GM19438 (cell line): ENCODE results near the gene ZC2HC1B.
"Not testable (repeated sequence)": the region's sequence is repeated elsewhere in the genome, so short reads cannot be mapped to it uniquely, and the experiment has no call there.

Experiments used
- ATAC-seq: cut with Tn5 transposase; IDR thresholded peaks from one replicate; pipeline ENCODE4 v1.9.1; 2021; ENCODE audit warnings: low read depth; ENCODE audit not compliant: unreplicated experiment

The ZC2HC1B gene

GRCh38 chr6:143867236-143867635 lies 3.0 kb downstream of the ZC2HC1B start:
- no peak for ATAC-seq

GRCh38 chr6:143868808-143869207 lies 4.5 kb downstream of the ZC2HC1B start:
- not testable (repeated sequence) for ATAC-seq

- ATAC-seq: not testable (repeated sequence)
Observed at GRCh38 chr6:143871202-143871730, 7.0 kb downstream of the ZC2HC1B start.

- ATAC-seq: peak; percentile 75
Observed at GRCh38 chr6:143872201-143872600, 7.9 kb downstream of the ZC2HC1B start.

- not testable (repeated sequence) for ATAC-seq
Observed at GRCh38 chr6:143873600-143873999, 9.3 kb downstream of the ZC2HC1B start.

- not testable (repeated sequence) for ATAC-seq
Observed at GRCh38 chr6:143874503-143874902, 10.2 kb downstream of the ZC2HC1B start.

- no peak for ATAC-seq
Observed at GRCh38 chr6:143877584-143878271, 13.5 kb downstream of the ZC2HC1B start.

- ATAC-seq: no peak
Observed at GRCh38 chr6:143878272-143878760, 14.0 kb downstream of the ZC2HC1B start.

- ATAC-seq: no peak
Observed at GRCh38 chr6:143880412-143880811, 16.1 kb downstream of the ZC2HC1B start.

- ATAC-seq: no peak
Observed at GRCh38 chr6:143882401-143882930, 18.2 kb downstream of the ZC2HC1B start.

GRCh38 chr6:143884216-143884900 lies 20.1 kb downstream of the ZC2HC1B start:
- no peak for ATAC-seq

GRCh38 chr6:143885116-143885515 lies 20.8 kb downstream of the ZC2HC1B start:
- ATAC-seq: no peak

- ATAC-seq: no peak
Observed at GRCh38 chr6:143894655-143895054, 30.4 kb downstream of the ZC2HC1B start.

- ATAC-seq: no peak
Observed at GRCh38 chr6:143896126-143896860, 32.0 kb downstream of the ZC2HC1B start.

- no peak for ATAC-seq
Observed at GRCh38 chr6:143900358-143900757, 36.1 kb downstream of the ZC2HC1B start.

GRCh38 chr6:143901885-143902750 lies 37.8 kb downstream of the ZC2HC1B start:
- peak; percentile 91 for ATAC-seq

GRCh38 chr6:143902827-143903226 lies 38.6 kb downstream of the ZC2HC1B start:
- no peak for ATAC-seq

GRCh38 chr6:143911028-143911427 lies 46.8 kb downstream of the ZC2HC1B start:
- ATAC-seq: no peak

- ATAC-seq: no peak
Observed at GRCh38 chr6:143912671-143913070, 48.4 kb downstream of the ZC2HC1B start.

GRCh38 chr6:143917026-143917425 lies 52.8 kb downstream of the ZC2HC1B start:
- ATAC-seq: not testable (repeated sequence)
